Stimulated activated CD4-positive, alpha-beta T cell treated with anti-CD3 and anti-CD28 coated beads, Interleukin-4, amount 100 ng/mL, for 1 hour (primary cell): ENCODE measurements around the gene ECT2.
"Not testable (repeated sequence)": the region's sequence is repeated elsewhere in the genome, so short reads cannot be mapped to it uniquely, and the experiment has no call there.

Source experiments
- DNase-seq: peaks from one replicate; pipeline ENCODE4 v3.0.0-alpha.2; 2020

The ECT2 gene, protein sequence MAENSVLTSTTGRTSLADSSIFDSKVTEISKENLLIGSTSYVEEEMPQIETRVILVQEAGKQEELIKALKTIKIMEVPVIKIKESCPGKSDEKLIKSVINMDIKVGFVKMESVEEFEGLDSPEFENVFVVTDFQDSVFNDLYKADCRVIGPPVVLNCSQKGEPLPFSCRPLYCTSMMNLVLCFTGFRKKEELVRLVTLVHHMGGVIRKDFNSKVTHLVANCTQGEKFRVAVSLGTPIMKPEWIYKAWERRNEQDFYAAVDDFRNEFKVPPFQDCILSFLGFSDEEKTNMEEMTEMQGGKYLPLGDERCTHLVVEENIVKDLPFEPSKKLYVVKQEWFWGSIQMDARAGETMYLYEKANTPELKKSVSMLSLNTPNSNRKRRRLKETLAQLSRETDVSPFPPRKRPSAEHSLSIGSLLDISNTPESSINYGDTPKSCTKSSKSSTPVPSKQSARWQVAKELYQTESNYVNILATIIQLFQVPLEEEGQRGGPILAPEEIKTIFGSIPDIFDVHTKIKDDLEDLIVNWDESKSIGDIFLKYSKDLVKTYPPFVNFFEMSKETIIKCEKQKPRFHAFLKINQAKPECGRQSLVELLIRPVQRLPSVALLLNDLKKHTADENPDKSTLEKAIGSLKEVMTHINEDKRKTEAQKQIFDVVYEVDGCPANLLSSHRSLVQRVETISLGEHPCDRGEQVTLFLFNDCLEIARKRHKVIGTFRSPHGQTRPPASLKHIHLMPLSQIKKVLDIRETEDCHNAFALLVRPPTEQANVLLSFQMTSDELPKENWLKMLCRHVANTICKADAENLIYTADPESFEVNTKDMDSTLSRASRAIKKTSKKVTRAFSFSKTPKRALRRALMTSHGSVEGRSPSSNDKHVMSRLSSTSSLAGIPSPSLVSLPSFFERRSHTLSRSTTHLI

GRCh38 chr3:172750368-172751174 lies at the start of gene ECT2:
Gene ECT2, plus strand, starts transcription at chr3:172750726. Its CDS starts 3,805 bp downstream, at chr3:172754531.
- DNase-seq, result peak; percentile 95

DNA sequence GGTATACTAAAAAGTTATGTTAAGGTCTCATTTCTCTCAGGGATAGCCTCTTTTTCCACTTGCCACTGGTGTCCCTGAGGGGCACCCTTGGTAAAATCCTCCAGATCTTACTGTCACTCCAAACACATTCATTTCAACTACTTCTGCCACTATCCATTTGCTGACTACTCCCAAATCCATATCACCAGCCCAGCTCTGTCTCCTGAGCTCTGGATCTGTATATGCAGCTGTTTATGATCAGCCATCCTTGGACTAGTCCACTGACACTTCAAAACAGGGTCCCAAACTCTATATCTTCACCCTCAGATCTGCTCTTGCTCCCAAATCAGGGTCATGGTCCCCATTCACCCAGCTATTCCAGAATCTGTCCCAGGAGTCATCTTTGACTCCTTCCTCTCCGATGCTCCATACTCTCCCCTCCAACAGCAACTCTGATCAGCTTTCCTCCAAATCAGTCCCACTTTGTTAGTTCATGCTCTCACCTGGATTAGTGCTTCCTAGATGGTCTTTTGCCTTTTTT lies 49.5 kb upstream of the ECT2 start:
- no peak for DNase-seq

- no peak for DNase-seq
Measured at GRCh38 chr3:172701751-172702150, 48.8 kb upstream of the ECT2 start.

GRCh38 chr3:172702256-172702655 lies 48.3 kb upstream of the ECT2 start:
- DNase-seq, result no peak

DNA sequence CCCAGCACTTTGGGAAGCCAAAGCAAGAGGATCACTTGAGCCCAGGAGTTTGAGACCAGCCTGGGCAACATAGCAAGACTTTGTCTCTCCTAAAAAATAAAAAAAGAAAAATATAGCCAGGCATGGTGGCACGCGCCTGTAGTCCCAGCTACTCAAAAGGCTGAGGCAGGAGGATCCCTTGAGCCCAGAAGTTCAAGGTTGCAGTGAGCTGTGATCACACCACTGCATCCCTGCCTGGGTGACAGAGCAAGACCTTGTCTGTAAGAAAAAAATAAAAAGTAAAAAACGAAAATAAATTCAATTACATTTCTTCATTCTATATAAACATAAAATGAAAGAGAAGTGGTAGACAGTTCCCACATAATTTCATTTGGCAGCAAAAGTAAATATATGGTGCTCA lies 47.8 kb upstream of the ECT2 start:
- DNase-seq, result not testable (repeated sequence)

DNA sequence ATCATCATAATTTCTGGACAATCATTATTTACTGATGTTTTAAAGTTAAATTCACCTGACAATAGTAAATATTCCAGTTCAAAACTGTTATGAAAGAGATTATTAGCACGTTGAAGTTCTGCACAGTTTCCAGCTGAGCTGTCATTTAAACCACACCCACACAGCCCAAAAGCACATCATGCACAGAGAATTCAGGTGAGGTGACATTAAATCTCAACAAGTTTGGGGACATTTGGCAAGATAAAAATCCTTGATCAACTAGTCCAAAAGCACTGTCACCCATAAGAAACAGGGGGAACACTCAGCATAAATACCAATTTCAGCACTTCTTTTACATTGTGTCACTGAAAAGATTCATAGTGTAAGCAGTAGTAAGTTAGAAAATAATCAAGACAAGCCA lies 46.5 kb upstream of the ECT2 start:
- no peak for DNase-seq

DNA sequence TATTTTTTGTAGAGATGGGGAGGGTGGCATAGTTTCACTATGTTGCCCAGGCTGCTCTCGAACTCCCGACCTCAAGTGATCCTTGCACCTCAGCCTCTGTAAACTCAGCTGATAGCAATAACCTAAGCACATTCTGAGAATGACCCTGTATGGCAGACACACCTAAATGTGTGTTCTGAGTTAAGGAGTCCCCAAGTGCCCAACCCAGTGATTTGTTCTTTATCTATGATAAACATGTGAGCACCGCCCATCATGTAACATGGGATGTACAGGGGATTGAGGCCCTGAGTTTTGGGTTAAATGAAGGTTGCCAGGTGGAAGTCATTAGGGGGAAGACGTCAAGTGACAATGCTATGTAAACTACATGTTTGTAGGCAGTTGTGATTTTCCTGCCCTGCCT lies 45.4 kb upstream of the ECT2 start:
- DNase-seq, result no peak

DNA sequence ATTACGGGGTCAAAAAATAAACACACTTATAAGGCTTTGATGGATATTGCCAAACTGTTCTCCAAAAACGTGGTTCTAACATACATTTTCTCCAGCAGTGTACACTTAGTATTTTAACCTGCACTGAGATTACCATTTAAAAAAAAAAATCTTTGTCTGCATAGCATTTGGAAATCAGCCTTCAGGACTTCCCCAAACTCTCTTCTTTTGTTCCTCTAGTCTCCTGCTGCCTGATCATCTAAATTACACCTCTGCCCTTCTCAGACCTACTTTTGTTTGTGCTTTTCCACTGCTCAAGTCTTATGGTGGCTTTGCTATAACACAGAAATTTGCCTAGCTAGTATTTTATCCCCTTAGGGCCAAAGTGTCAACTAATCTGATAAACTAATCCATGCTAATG lies 43.5 kb upstream of the ECT2 start:
- DNase-seq, result no peak

- DNase-seq, result no peak
Measured at GRCh38 chr3:172707967-172708366, 42.6 kb upstream of the ECT2 start.

DNA sequence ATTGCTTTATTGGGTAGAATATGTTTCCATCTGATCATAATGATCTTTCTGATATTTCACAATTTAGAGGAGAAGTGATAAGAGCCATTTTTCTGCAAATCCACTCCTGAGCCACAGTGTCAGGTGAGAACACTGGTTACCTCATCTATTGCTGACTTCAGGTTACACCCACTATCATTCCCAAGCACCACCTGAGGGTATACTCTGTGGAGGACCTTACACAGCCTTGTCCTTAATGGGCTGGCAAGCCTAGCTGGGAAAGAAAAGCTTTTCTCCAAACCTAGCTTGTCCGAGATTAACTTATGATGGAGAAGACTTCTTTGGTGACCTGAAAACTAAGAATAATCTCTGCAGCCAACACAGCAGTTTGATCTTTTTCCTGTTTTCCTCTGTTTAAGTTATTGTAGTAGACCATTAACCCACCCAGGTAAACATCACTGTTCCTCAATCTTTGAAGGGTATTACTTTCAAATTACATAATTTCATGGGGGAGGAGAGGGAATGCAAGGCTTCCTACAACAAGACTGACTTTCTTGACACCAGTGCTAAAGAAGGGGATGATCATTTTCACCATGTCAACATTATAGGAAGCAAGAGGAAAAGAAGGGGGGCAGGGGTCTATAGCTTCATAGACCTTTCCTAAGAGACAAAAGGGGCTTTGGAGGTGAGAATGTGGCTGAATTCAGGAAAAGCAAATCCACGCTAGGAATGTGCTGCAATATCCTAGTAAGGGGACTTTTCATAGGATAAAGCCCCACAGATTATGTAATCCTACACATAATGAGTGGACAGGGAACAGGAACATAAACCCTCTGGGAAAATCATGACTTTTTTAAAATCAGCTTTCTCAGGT lies 41.4 kb upstream of the ECT2 start:
- no peak for DNase-seq

DNA sequence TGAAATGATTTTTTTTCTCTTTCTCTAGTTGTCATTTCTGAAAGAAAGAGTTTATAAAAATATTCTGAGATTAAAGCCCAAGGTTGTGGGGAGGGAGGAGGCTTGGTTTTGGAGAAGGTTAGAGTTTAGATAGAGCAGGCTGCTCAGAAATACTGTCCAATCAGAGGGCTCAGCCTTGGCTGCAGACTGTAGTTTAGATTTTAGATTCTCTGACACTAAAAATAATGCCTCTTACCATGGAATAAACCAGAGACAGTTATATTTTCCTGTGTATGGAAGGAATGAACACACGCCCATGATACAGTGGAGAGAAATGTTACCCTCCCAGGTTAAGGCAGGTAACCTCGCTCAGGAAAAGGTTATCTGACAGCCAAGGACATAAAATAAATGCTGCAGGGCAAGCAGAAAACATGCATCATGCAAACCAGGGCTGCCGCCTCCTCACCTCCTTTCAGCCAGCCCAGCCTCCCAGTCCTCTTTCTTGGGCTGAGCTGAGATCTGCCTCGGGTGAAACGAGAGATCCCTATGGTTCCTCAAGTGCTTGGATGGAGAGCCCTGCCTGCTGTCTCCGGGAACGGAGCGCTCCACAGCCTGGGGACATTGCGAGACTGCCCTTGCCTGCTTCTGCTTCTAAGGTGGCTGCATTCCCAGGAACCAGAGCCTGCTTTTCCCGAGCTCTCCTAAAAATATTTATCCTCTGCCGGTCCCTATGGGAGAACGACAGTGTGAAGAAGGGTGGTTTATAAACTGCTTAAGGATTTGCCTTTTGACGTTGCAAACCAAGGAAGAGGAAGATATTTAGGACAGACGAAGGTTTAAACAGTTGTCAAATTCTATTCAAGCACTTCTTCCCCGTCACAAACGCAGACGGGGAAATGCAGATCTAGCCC lies 40.5 kb upstream of the ECT2 start:
- DNase-seq, result peak; percentile 6

GRCh38 chr3:172710664-172711453 lies 39.7 kb upstream of the ECT2 start, which contains the start of gene NCEH1:
Gene NCEH1, minus strand, starts transcription at chr3:172711067. Its CDS starts 83 bp downstream, at chr3:172710984.
- peak; percentile 64 for DNase-seq

DNA sequence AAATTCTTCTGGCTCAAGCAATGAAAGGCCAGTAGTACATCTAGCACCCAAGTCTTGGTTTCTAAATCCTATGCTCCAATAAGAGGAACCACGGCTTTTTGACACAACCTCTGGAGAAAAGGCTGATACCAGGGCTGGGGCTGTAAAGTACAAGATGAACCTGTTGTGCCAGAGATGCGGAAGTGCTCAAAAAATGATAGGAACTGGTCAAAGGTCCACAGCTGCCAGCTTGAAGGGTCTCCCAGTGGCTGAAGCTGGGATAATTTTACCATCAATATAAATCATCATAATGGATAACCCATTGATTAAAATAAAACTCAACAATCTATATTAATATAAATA lies 39.1 kb upstream of the ECT2 start:
- DNase-seq, result no peak

GRCh38 chr3:172713316-172713715 lies 37.2 kb upstream of the ECT2 start:
- no peak for DNase-seq

DNA sequence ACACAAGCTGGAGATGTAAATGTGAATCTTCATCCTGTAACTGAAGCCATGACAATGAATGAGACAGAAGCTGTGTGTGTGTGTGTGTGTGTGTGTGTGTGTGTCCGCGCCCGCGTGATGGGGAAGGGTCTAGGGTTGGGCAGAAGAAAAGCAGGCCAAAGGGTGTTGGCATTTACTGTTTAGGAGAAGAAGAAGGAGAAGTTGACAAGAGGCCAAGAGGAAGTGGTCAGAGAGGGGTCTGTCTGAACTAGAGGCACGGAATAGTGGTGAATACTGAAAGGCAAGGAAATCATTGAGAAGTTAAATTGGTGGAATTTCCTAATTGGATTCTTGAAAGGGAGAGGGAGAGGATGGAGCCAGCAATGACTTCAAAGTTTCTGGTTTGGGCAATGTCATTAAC lies 34.0 kb upstream of the ECT2 start:
- no peak for DNase-seq

DNA sequence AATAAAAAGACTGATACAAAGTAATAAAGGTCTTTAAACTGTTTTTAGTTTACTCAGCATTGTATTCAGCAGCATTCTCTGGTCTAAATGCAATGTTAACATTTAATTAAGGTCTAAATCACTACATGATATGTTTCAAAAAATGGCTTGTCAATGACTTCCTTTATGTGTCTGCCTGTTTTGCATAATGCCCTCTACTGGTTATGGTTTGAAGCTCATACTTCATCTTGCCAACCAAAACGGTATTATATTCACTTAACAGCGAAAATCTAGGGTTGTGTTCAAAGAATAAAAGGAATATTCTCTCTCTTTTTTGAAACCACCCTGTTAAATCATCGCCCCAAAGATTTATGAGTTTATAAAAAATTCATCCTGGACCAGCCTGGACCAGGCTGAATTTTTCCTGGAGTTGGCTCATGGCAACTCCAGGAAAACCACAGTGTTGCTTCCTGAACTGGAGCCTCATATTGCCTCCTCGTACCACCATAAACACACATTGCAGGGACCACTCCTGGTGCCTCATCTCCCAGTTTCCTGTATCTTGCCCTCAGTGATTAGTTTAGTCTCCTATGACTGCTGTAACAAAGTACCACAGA lies 32.9 kb upstream of the ECT2 start:
- DNase-seq, result no peak

GRCh38 chr3:172722536-172723040 lies 27.9 kb upstream of the ECT2 start:
- DNase-seq, result not testable (repeated sequence)

- no peak for DNase-seq
Measured at GRCh38 chr3:172726380-172726779, 24.1 kb upstream of the ECT2 start.

- DNase-seq, result no peak
Measured at GRCh38 chr3:172735014-172735413, 15.5 kb upstream of the ECT2 start.
